Measurements from ENCODE around the gene PAX5.
A peak's percentile ranks its signal among the peaks of the same experiment; 100 is the strongest.
"Not testable (repeated sequence)": the region's sequence is repeated elsewhere in the genome, so short reads cannot be mapped to it uniquely, and the experiment has no call there.

PAX5 gene

GRCh38 chr9:37033682-37034304 is at the start of gene PAX5:
PAX5 (minus strand) TSS chr9:37034268; CDS start chr9:37034031, 237 bp downstream.
- DNase-seq, result no peak

- DNase-seq, result no peak
Measured at GRCh38 chr9:37083654-37084053, 49.6 kb upstream of the PAX5 start.

GRCh38 chr9:37082214-37082765 is 48.2 kb upstream of the PAX5 start:
- no peak for DNase-seq

GRCh38 chr9:37081507-37081906 is 47.4 kb upstream of the PAX5 start:
- DNase-seq, result not testable (repeated sequence)

GRCh38 chr9:37080165-37080628 is 46.1 kb upstream of the PAX5 start:
- not testable (repeated sequence) for DNase-seq

GRCh38 chr9:37079370-37080164 is 45.5 kb upstream of the PAX5 start:
- DNase-seq, result peak; percentile 94 to 95

GRCh38 chr9:37074790-37075189 is 40.7 kb upstream of the PAX5 start:
- not testable (repeated sequence) for DNase-seq

GRCh38 chr9:37066139-37066725 is 32.2 kb upstream of the PAX5 start:
- DNase-seq, result peak in 1 of 2 experiments; percentile 22

GRCh38 chr9:37062336-37062735 is 28.3 kb upstream of the PAX5 start:
- peak; percentile 61 to 79 for DNase-seq

- DNase-seq, result peak; percentile 12 to 20
Measured at GRCh38 chr9:37061768-37062167, 27.7 kb upstream of the PAX5 start.

GRCh38 chr9:37060833-37061232 is 26.8 kb upstream of the PAX5 start:
- DNase-seq, result no peak

GRCh38 chr9:37056046-37056920 is 22.2 kb upstream of the PAX5 start:
- DNase-seq, result no peak

- not testable (repeated sequence) for DNase-seq
Measured at GRCh38 chr9:37054363-37054720, 20.3 kb upstream of the PAX5 start.

- DNase-seq, result no peak
Measured at GRCh38 chr9:37053684-37054362, 19.8 kb upstream of the PAX5 start.

GRCh38 chr9:37046683-37047082 is 12.6 kb upstream of the PAX5 start:
- peak in 1 of 2 experiments; percentile 22 for DNase-seq

GRCh38 chr9:37042421-37042820 is 8.4 kb upstream of the PAX5 start:
- DNase-seq, result no peak

- no peak for DNase-seq
Measured at GRCh38 chr9:37040508-37041127, 6.5 kb upstream of the PAX5 start.

GRCh38 chr9:37038943-37039464 is 4.9 kb upstream of the PAX5 start:
- no peak for DNase-seq

- no peak for DNase-seq
Measured at GRCh38 chr9:37038302-37038942, 4.4 kb upstream of the PAX5 start.

- no peak for DNase-seq
Measured at GRCh38 chr9:37037503-37038301, 3.6 kb upstream of the PAX5 start.
